ENCODE results near the gene TTC34.
"Not testable (repeated sequence)": the region's sequence is repeated elsewhere in the genome, so short reads cannot be mapped to it uniquely, and the experiment has no call there.

Gene TTC34

GRCh38 chr1:2796890-2797740 is 4.4 kb downstream of the TTC34 start:
- DNase-seq = no peak

GRCh38 chr1:2795926-2796325 is 5.6 kb downstream of the TTC34 start:
- DNase-seq = no peak

- no peak for DNase-seq
Observed at GRCh38 chr1:2791027-2791760, 10.3 kb downstream of the TTC34 start.

GRCh38 chr1:2789986-2790581 is 11.4 kb downstream of the TTC34 start:
- no peak for DNase-seq

- DNase-seq = no peak
Observed at GRCh38 chr1:2789164-2789985, 12.1 kb downstream of the TTC34 start.

GRCh38 chr1:2788506-2789163 is 12.9 kb downstream of the TTC34 start:
- no peak for DNase-seq

GRCh38 chr1:2787163-2787911 is 14.2 kb downstream of the TTC34 start:
- no peak for DNase-seq

- DNase-seq = peak; percentile 82
Observed at GRCh38 chr1:2786329-2787162, 14.9 kb downstream of the TTC34 start.

GRCh38 chr1:2785631-2786328 is 15.7 kb downstream of the TTC34 start:
- no peak for DNase-seq

GRCh38 chr1:2784854-2785630 is 16.5 kb downstream of the TTC34 start:
- DNase-seq = no peak

- DNase-seq = no peak
Observed at GRCh38 chr1:2783435-2784397, 17.8 kb downstream of the TTC34 start.

GRCh38 chr1:2783069-2783434 is 18.4 kb downstream of the TTC34 start:
- DNase-seq = no peak

GRCh38 chr1:2781627-2782026 is 19.9 kb downstream of the TTC34 start:
- no peak for DNase-seq

- no peak for DNase-seq
Observed at GRCh38 chr1:2778220-2778592, 23.3 kb downstream of the TTC34 start.

- no peak for DNase-seq
Observed at GRCh38 chr1:2777424-2778219, 23.9 kb downstream of the TTC34 start.

- not testable (repeated sequence) for DNase-seq
Observed at GRCh38 chr1:2775333-2775732, 26.2 kb downstream of the TTC34 start.

GRCh38 chr1:2768052-2768451 is 33.4 kb downstream of the TTC34 start:
- DNase-seq = not testable (repeated sequence)

Data from activated CD4-positive, alpha-beta T cell treated with anti-CD3 and anti-CD28 coated beads for 48 hours (primary cell).